Astrocyte (in vitro differentiated cells and primary cell): ENCODE measurements around the gene SNAI3. TPM values are rescaled to one million over a fixed set of nuclear protein-coding genes. Genes with fewer than 3 reads are reported as not detected.
"Not testable (repeated sequence)": the region's sequence is repeated elsewhere in the genome, so short reads cannot be mapped to it uniquely, and the experiment has no call there.

Experiments used
- DNase-seq: peaks from one replicate; pipeline ENCODE4 v3.0.0-alpha.2; 2010; ENCODE audit warnings: low read depth
- FAIRE-seq: peaks from 2 replicates; lab custom pipeline; 2011; peaks lifted over from hg19 to GRCh38; lab: Jason Lieb, UNC
- H2AFZ ChIP-seq: 2 replicates; pipeline ENCODE4 v1.6.0; 2012; ENCODE audit warnings: low read depth, low read length, inconsistent platforms
- H3K27ac ChIP-seq: 2 replicates; pipeline ENCODE4 v1.5.1; 2011; ENCODE audit warnings: low read depth, low read length, inconsistent platforms
- H3K27me3 ChIP-seq: 2 replicates; pipeline ENCODE4 v1.6.0; 2011; ENCODE audit warnings: low read length, inconsistent platforms; ENCODE audit not compliant: insufficient read depth
- H3K36me3 ChIP-seq: 2 replicates; pipeline ENCODE4 v1.5.1; 2011; ENCODE audit warnings: low read length, inconsistent platforms; ENCODE audit not compliant: insufficient read depth
- H3K4me1 ChIP-seq: 2 replicates; pipeline ENCODE4 v1.5.1; 2011; ENCODE audit warnings: low read length, inconsistent platforms; ENCODE audit not compliant: insufficient read depth
- H3K4me2 ChIP-seq: 2 replicates; pipeline ENCODE4 v1.6.0; 2012; ENCODE audit warnings: low read length, inconsistent platforms
- H3K4me3 ChIP-seq: 2 replicates; pipeline ENCODE4 v1.5.1; 2011; ENCODE audit warnings: low read depth, mild to moderate bottlenecking, low read length, inconsistent platforms; ENCODE audit not compliant: insufficient read depth
- H3K79me2 ChIP-seq: 2 replicates; pipeline ENCODE4 v1.6.0; 2012; ENCODE audit warnings: mild to moderate bottlenecking, low read length, inconsistent platforms; ENCODE audit not compliant: insufficient read depth
- H3K9ac ChIP-seq: 2 replicates; pipeline ENCODE4 v1.6.0; 2012; ENCODE audit warnings: mild to moderate bottlenecking, low read length, inconsistent platforms
- H3K9me3 ChIP-seq: 2 replicates; pipeline ENCODE4 v1.5.1; 2012; ENCODE audit warnings: low read depth, mild to moderate bottlenecking, low read length, inconsistent platforms; ENCODE audit not compliant: insufficient read depth
- H4K20me1 ChIP-seq: 2 replicates; pipeline ENCODE4 v1.6.0; 2012; ENCODE audit warnings: low read length, inconsistent platforms; ENCODE audit not compliant: insufficient read depth
- H3K27ac Mint-ChIP-seq: one replicate; pipeline ENCODE4 v1.8.0; 2021; ENCODE audit warnings: mild to moderate bottlenecking, mixed read lengths; ENCODE audit not compliant: unreplicated experiment
- H3K27me3 Mint-ChIP-seq: one replicate; pipeline ENCODE4 v1.8.0; 2021; ENCODE audit warnings: low read depth, mixed read lengths; ENCODE audit not compliant: unreplicated experiment
- H3K36me3 Mint-ChIP-seq: one replicate; pipeline ENCODE4 v1.8.0; 2021; ENCODE audit warnings: low read depth, mixed read lengths; ENCODE audit not compliant: unreplicated experiment
- H3K4me1 Mint-ChIP-seq: one replicate; pipeline ENCODE4 v1.8.0; 2021; ENCODE audit warnings: low read depth, mixed read lengths; ENCODE audit not compliant: unreplicated experiment
- H3K4me3 Mint-ChIP-seq: one replicate; pipeline ENCODE4 v1.8.0; 2021; ENCODE audit warnings: mild to moderate bottlenecking, moderate library complexity, mixed read lengths; ENCODE audit not compliant: unreplicated experiment
- H3K9me3 Mint-ChIP-seq: one replicate; pipeline ENCODE4 v1.8.0; 2021; ENCODE audit warnings: mild to moderate bottlenecking, mixed read lengths; ENCODE audit not compliant: unreplicated experiment
- CTCF ChIP-seq: IDR thresholded peaks from 2 replicates; pipeline ENCODE4 v1.5.1; 2011; ENCODE audit warnings: low read depth, mild to moderate bottlenecking, inconsistent platforms, low read length, moderate library complexity; ENCODE audit not compliant: insufficient read depth
- EZH2 ChIP-seq: IDR thresholded peaks from 2 replicates; pipeline ENCODE4 v1.6.1; 2012; ENCODE audit warnings: mild to moderate bottlenecking, low read length, inconsistent platforms; ENCODE audit not compliant: insufficient read depth
- total RNA-seq: library from RNA; stranded (reverse); gene quantifications from 2 replicates; pipeline ENCODE4 v1.2.1, GENCODE V29; 2021

Gene SNAI3
- total RNA-seq, 1 donor from 2014 or later, result 0.48 TPM

GRCh38 chr16:88669980-88670379, 16.3 kb downstream of the SNAI3 start:
- no peak overlapping the region for H3K4me3 Mint-ChIP-seq
- TF ChIP-seq EZH2 (no peak), CTCF (no peak)

GRCh38 chr16:88669493-88669892, 16.8 kb downstream of the SNAI3 start:
- DNase-seq, H3K4me2 ChIP-seq, H3K4me3 ChIP-seq, H3K27me3 Mint-ChIP-seq, H3K27me3 ChIP-seq, H3K36me3 Mint-ChIP-seq, FAIRE-seq, H3K9me3 Mint-ChIP-seq, H3K4me1 ChIP-seq, H3K79me2 ChIP-seq, H4K20me1 ChIP-seq, H3K36me3 ChIP-seq, H3K4me3 Mint-ChIP-seq, H3K27ac ChIP-seq, H3K27ac Mint-ChIP-seq, H3K9ac ChIP-seq, H3K9me3 ChIP-seq, H3K4me1 Mint-ChIP-seq, H2AFZ ChIP-seq: not testable (repeated sequence)

More at GRCh38 chr16:88669980-88670379, 16.3 kb downstream of the SNAI3 start:
- no peak overlapping the region for H2AFZ ChIP-seq
- Mint-ChIP-seq H3K9me3 (no peaks in the 10 kb centered on the region), H3K27me3 (no peaks in the 10 kb centered on the region), H3K36me3 (peaks cover 8% of the 10 kb centered on the region), H3K27ac (no peak overlapping the region), H3K4me1 (peaks cover 2% of the 10 kb centered on the region)
- FAIRE-seq (no peak), DNase-seq (no peak)
- peaks cover 5% of the 10 kb centered on the region for H4K20me1 ChIP-seq
- H3K4me2 ChIP-seq, result no peak overlapping the region
- peaks cover under 1% of the 10 kb centered on the region for H3K79me2 ChIP-seq
- H3K4me3 ChIP-seq, result no peak overlapping the region
- no peaks in the 10 kb centered on the region for H3K4me1 ChIP-seq
- no peak overlapping the region for H3K9ac ChIP-seq
- no peak overlapping the region for H3K27ac ChIP-seq
- no peaks in the 10 kb centered on the region for H3K36me3 ChIP-seq
- no peaks in the 10 kb centered on the region for H3K9me3 ChIP-seq
- no peaks in the 10 kb centered on the region for H3K27me3 ChIP-seq

- H4K20me1 ChIP-seq, result peaks cover 5% of the 10 kb centered on the region
- no peaks in the 10 kb centered on the region for H3K27me3 ChIP-seq
- H3K4me1 ChIP-seq, result no peaks in the 10 kb centered on the region
- no peak overlapping the region for H3K9ac ChIP-seq
- no peaks in the 10 kb centered on the region for H3K9me3 ChIP-seq
- DNase-seq (no peak), FAIRE-seq (no peak)
- no peak overlapping the region for H2AFZ ChIP-seq
- no peak for TF ChIP-seq EZH2
- no peak for TF ChIP-seq CTCF
- H3K36me3 ChIP-seq, result no peaks in the 10 kb centered on the region
- Mint-ChIP-seq H3K27me3 (no peaks in the 10 kb centered on the region), H3K27ac (peak overlapping the region; percentile 8), H3K36me3 (peaks cover 6% of the 10 kb centered on the region), H3K9me3 (no peaks in the 10 kb centered on the region), H3K4me1 (peaks cover 3% of the 10 kb centered on the region), H3K4me3 (no peak overlapping the region)
- no peak overlapping the region for H3K4me3 ChIP-seq
- peaks cover 12% of the 10 kb centered on the region for H3K79me2 ChIP-seq
- H3K4me2 ChIP-seq, result no peak overlapping the region
- no peak overlapping the region for H3K27ac ChIP-seq
Observed at GRCh38 chr16:88667461-88667860, 18.8 kb downstream of the SNAI3 start.
